Activated B cell treated with CpG ODN at 0.5 μM for 24 hours (primary cell): ENCODE results near the gene HAUS2. TPM values are rescaled to one million over a fixed set of nuclear protein-coding genes. Genes with fewer than 3 reads are reported as not detected.

ENCODE experiments used
- ATAC-seq: fragments of 200-7000 bp; cut with Tn5 transposase; one replicate; pipeline ENCODE4 v1.10.0; 2021; ENCODE audit warnings: low read depth, mild to moderate bottlenecking, moderate library complexity
- CTCF ChIA-PET: fragments of 350-600 bp; sonication (Branson Sonifier 250); formaldehyde crosslinking; loops from one replicate; lab custom pipeline; 2021; ENCODE audit warnings: antibody characterized with exemption; lab: Charles Lee
- POLR2A ChIA-PET: fragments of 350-600 bp; sonication (Branson Sonifier 250); formaldehyde crosslinking; loops from one replicate; lab custom pipeline; 2021; ENCODE audit warnings: antibody characterized with exemption; lab: Charles Lee
- DNase-seq: peaks from one replicate; pipeline ENCODE4 v3.0.0; 2022
- H3K27ac Mint-ChIP-seq: one replicate; pipeline ENCODE4 v1.8.0; 2020; ENCODE audit warnings: mixed read lengths
- H3K27me3 Mint-ChIP-seq: one replicate; pipeline ENCODE4 v1.8.0; 2021; ENCODE audit warnings: mixed read lengths
- H3K36me3 Mint-ChIP-seq: one replicate; pipeline ENCODE4 v1.8.0; 2021; ENCODE audit warnings: low read depth, mixed read lengths
- H3K4me1 Mint-ChIP-seq: one replicate; pipeline ENCODE4 v1.8.0; 2021; ENCODE audit warnings: mixed read lengths
- H3K4me3 Mint-ChIP-seq: one replicate; pipeline ENCODE4 v1.8.0; 2020; ENCODE audit warnings: mild to moderate bottlenecking, mixed read lengths
- H3K9me3 Mint-ChIP-seq: one replicate; pipeline ENCODE4 v1.8.0; 2020; ENCODE audit warnings: mixed read lengths
- intact Hi-C: fragments of 100-400 bp; cut with micrococcal nuclease; formaldehyde crosslinking; loops from one replicate; pipeline ENCODE4 v1.15.1; 2024
- total RNA-seq: library from RNA; stranded (reverse); gene quantifications from 2 replicates; pipeline ENCODE4 v1.2.3, GENCODE V29; 2022
- TF ChIP-seq, protein P1 (sequence below): fragments of 200-600 bp; IDR thresholded peaks from one replicate; pipeline ENCODE4 v1.8.0; 2022; ENCODE audit warnings: antibody characterized with exemption, mild to moderate bottlenecking

The HAUS2 gene
- total RNA-seq, 1 donor from 2014 or later: 18.2 TPM

DNA sequence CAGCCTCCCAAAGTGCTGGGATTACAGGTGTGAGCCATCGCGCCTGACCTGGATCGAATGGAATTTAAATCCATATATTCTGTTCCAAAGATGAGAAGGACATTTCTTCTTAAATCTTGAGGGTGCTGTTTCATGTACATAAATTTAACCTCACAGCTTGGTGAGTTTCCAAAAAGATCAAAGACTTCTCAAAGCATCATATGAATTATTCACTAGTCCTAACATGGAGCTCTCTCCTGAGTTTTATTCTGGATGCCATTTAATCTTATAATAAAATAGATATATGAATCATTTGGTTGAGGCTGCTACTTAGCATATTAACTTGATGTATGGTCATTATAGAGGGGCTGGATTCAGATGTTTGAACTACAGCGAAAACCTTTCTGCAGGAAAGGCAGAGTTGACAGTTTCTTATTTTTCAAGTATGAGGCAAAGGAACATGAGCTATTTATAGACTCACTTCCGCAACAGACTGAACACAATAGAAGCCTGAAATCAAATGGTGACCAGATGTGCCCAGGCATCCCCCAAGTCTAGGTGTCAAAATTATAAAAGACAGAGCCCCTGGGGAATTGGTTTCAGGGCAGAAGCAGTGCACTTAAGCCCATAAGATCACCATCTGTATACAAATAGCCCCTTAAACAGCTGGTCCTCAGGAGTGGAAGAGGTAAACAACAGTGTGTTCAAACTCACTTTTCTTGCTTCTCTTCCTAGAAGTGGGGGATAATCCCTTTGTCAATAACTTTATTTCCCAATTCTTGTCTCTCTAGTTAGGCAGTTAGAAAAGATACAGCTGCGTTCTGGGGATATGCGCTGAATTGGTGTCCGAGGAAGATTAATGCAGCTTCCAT, 56.5 kb downstream of the HAUS2 start:
- Mint-ChIP-seq H3K27me3 (no peaks in the 10 kb centered on the region), H3K36me3 (no peaks in the 10 kb centered on the region), H3K4me3 (peak overlapping the region; percentile 38), H3K4me1 (peaks cover 55% of the 10 kb centered on the region), H3K9me3 (peaks cover 2% of the 10 kb centered on the region), H3K27ac (peak overlapping the region; percentile 74)
- CTCF ChIA-PET: no interaction called here
- TF ChIP-seq, protein P1, sequence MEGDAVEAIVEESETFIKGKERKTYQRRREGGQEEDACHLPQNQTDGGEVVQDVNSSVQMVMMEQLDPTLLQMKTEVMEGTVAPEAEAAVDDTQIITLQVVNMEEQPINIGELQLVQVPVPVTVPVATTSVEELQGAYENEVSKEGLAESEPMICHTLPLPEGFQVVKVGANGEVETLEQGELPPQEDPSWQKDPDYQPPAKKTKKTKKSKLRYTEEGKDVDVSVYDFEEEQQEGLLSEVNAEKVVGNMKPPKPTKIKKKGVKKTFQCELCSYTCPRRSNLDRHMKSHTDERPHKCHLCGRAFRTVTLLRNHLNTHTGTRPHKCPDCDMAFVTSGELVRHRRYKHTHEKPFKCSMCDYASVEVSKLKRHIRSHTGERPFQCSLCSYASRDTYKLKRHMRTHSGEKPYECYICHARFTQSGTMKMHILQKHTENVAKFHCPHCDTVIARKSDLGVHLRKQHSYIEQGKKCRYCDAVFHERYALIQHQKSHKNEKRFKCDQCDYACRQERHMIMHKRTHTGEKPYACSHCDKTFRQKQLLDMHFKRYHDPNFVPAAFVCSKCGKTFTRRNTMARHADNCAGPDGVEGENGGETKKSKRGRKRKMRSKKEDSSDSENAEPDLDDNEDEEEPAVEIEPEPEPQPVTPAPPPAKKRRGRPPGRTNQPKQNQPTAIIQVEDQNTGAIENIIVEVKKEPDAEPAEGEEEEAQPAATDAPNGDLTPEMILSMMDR: no peak
- DNase-seq: no peak
- ATAC-seq: no peak
- POLR2A ChIA-PET: interaction anchor here (0.5 to 1.5 kb wide), 4 partner anchors 30 to 366 kb away, joined by 3 to 4 read pairs (median 3); partner anchors contain the start of genes HAUS2, LRRC57, STARD9 and ZNF106
- intact Hi-C loops: no loop called here

DNA sequence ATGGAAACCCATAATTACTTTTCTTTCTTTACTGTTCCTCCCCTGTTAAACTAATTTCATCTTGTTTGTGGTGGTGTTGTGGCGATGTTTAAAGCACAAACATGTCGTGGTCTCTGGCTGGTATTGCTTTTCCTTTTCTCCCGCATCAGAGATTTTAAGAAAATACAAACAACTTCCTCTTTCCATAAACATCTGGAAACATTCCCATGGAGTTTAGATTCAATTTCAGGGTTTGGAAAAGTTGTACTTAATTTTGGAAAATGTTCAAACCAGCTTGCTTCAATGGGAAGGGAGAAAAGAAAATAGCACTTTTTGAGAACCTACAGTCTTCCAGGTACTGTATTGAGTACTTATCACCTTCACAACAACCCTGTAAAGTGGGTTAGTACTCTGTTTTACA, 57.2 kb downstream of the HAUS2 start:
- POLR2A ChIA-PET: interaction anchor here (1.3 to 1.5 kb wide), 3 partner anchors 30 to 115 kb away, joined by 3 to 4 read pairs (median 3); partner anchors contain the start of genes HAUS2, LRRC57, STARD9 and ZNF106
- intact Hi-C loops: no loop called here
- TF ChIP-seq, protein P1: no peak

DNA sequence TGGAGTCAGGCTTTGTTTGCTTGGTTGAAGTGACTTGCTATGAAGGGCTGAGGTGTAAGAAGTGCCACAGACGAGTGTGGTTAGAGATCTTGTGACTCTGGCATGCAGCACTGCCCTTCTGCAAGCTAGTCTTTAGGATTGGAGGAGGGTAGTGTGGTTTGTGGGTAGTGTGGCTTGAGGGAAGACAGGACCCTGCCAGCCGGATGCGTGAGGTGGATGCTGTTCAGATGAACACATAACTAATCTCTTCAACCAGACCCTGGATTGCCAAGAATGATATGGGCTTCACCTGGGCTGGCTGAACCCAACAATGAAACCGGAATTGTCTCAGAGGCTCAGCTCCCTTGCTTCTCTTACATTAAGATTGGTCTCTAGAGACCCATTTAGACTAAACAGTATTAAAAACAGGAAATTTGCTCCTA, 59.5 kb downstream of the HAUS2 start:
- ChIA-PET CTCF (no interaction called here), POLR2A (no interaction called here)
- H3K4me3 Mint-ChIP-seq: peak overlapping the region; percentile 22
- H3K4me1 Mint-ChIP-seq: peaks cover 53% of the 10 kb centered on the region
- H3K27ac Mint-ChIP-seq: peak overlapping the region; percentile 69
- ATAC-seq (peak; percentile 62), DNase-seq (no peak)
- intact Hi-C loops: no loop called here
- no peaks in the 10 kb centered on the region for H3K36me3 Mint-ChIP-seq
- TF ChIP-seq, protein P1: no peak
- H3K9me3 Mint-ChIP-seq: no peaks in the 10 kb centered on the region
- H3K27me3 Mint-ChIP-seq: no peaks in the 10 kb centered on the region

More for the DNA sequence above, 57.2 kb downstream of the HAUS2 start:
- H3K36me3 Mint-ChIP-seq: no peaks in the 10 kb centered on the region
- H3K27me3 Mint-ChIP-seq: no peaks in the 10 kb centered on the region
- peaks cover 55% of the 10 kb centered on the region for H3K4me1 Mint-ChIP-seq
- DNase-seq: no peak
- H3K4me3 Mint-ChIP-seq: no peak overlapping the region
- peak overlapping the region; percentile 74 for H3K27ac Mint-ChIP-seq
- CTCF ChIA-PET: no interaction called here
- no peak for ATAC-seq
- H3K9me3 Mint-ChIP-seq: peaks cover 2% of the 10 kb centered on the region

DNA sequence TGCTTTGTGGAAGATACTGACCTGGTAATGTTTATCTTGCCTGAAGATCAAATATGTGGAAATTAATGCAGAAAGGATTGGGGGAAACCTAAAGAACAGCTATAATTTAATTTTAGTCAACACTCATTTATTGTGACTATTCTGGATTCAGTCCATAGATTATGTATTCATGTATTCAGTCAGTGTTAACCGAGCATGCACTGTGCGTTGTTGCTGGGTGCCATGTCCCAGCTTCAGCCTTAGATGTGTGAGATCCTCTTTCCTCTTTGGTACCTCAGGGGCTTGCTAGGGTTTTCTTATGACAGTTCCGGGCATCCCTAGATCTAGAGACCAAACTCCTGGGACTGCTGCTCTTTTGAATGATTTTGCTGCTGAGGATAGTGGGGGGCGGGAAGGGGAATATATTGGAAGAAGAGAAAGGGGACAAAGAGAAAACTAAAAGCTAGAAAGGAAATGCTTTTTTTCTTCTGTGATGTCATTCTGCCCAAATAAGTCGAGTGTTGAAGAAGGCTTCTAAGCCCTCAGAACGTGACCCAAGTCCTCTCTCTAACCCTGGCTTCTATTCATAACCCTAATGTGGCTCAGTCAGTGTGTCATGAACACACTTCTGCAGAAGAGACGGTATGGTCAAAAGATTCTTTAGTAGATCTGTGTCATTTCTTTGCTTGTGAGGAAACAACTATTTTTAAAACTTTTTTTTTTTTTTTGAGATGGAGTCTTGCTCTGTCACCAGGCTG, 60.3 kb downstream of the HAUS2 start:
- DNase-seq: no peak
- CTCF ChIA-PET: no interaction called here
- no peaks in the 10 kb centered on the region for H3K36me3 Mint-ChIP-seq
- peaks cover 46% of the 10 kb centered on the region for H3K4me1 Mint-ChIP-seq
- POLR2A ChIA-PET: no interaction called here
- H3K9me3 Mint-ChIP-seq: no peaks in the 10 kb centered on the region
- no peak for ATAC-seq
- no peaks in the 10 kb centered on the region for H3K27me3 Mint-ChIP-seq
- TF ChIP-seq, protein P1: no peak
- intact Hi-C loops: no loop called here
- H3K4me3 Mint-ChIP-seq: no peak overlapping the region
- H3K27ac Mint-ChIP-seq: no peak overlapping the region

DNA sequence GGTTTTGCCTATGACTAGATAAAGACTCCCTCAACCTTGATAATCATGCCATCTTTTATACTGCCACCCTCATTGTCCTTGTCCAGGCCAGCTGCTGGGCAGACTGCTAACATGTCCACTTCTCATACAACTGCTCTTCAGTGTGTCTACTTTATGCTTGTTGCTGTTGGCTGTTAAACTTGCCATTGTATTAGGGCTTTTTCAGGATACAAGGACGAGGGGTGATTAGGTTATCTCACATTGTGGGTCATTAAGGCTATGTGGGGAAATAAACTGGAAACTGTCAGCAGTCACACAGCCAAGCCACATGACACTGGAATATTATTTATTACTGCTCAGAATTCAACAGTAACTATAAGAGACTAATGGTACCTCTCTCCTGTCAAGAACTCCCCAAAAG, 62.9 kb downstream of the HAUS2 start:
- Mint-ChIP-seq H3K9me3 (no peaks in the 10 kb centered on the region), H3K4me3 (no peak overlapping the region), H3K27me3 (no peaks in the 10 kb centered on the region), H3K36me3 (no peaks in the 10 kb centered on the region), H3K4me1 (peaks cover 23% of the 10 kb centered on the region), H3K27ac (no peak overlapping the region)
- TF ChIP-seq, protein P1: no peak
- intact Hi-C loops: no loop called here
- ATAC-seq: no peak
- no peak for DNase-seq
- POLR2A ChIA-PET: no interaction called here
- CTCF ChIA-PET: no interaction called here
